ENCODE measurements around the gene KIR3DL2. TPM values are rescaled to one million over a fixed set of nuclear protein-coding genes. Genes with fewer than 3 reads are reported as not detected.
"Not testable (repeated sequence)": the region's sequence is repeated elsewhere in the genome, so short reads cannot be mapped to it uniquely, and the experiment has no call there.

Gene KIR3DL2
- not detected for total RNA-seq
- polyA plus RNA-seq, result under 1 TPM in 2 of 3 donors, not detected in 1; 0.03 to 0.15 TPM
- long read RNA-seq, donor 1, result 0 reads
- long read RNA-seq, donor 2, result 0 reads
- long read RNA-seq, donor 3, result 0 reads
- long read RNA-seq, donor 4, result 0 reads
- long read RNA-seq, donor 5, result 0 reads
- long read RNA-seq, donor 6, result 0 reads
- long read RNA-seq, donor 7, result 0 reads
- long read RNA-seq, donor 8, result 0 reads
- long read RNA-seq, donor 9, result 0 reads
- long read RNA-seq, donor 10, result 0 reads

- H3K36me3 ChIP-seq (replicated peaks in 1 of 2); H3K4me3 ChIP-seq; H3K27me3 ChIP-seq; intact Hi-C loops (cut with DNase I); H3K9me3 ChIP-seq (replicated peaks in 1 of 3); H3K27ac ChIP-seq; DNase-seq; H3K4me1 ChIP-seq (replicated peaks in 1 of 2): not testable (repeated sequence)
- 80 to 89% (median 82%) methylated on average over 16 of the region's 16 CpGs for WGBS, 4 donors
Observed at GRCh38 chr19:54850061-54850640, at the start of gene KIR3DL2. KIR3DL2 (plus strand) TSS chr19:54850443; CDS start chr19:54850476, 33 bp downstream.

GRCh38 chr19:54803410-54803809 lies 46.8 kb upstream of the KIR3DL2 start, which contains the start of gene KIR2DL4:
KIR2DL4 (plus strand) TSS chr19:54803610; CDS start chr19:54803652, 42 bp downstream.
- WGBS, 4 donors, result 78 to 87% (median 80%) methylated on average over 9 to 10 of the region's 10 CpGs
- Histone ChIP-seq H3K27me3 (no peaks in the 10 kb centered on the region), H3K36me3 (replicated peaks in 1 of 2) (no peaks in the 10 kb centered on the region), H3K4me3 (no peak within 1 kb of the TSS), H3K27ac (no peak within 1 kb of the TSS), H3K4me1 (replicated peaks in 1 of 2) (no peaks in the 10 kb centered on the region), H3K9me3 (replicated peaks in 1 of 3) (no peaks in the 10 kb centered on the region)
- intact Hi-C loops (cut with DNase I), result no loop called here
- DNase-seq, result no peak
- TF ChIP-seq CTCF (IDR thresholded peaks at IDR 0.05), result no peak
- TF ChIP-seq POLR2A (IDR thresholded peaks at IDR 0.05), result no peak

DNA sequence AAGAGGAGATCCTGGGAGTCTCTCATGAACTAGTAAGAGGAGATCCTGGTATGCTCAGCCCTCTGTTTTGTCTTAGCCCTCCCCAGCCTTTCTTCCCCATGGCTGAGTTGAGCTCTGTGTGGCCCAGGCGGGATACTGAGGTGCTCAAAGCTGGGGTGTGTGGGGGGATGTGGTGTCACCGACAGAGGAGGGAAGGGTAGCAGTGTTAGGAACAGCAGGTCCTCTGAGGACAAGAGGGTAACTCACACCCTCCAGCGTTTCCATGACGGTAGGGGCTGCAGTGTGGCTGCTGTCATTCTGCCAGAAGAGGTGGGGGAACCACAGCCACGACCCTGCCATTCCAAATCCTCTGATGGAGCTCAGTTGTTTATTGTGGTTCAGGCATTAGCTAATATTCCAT lies 46.1 kb upstream of the KIR3DL2 start:
- intact Hi-C loops (cut with DNase I), result no loop called here
- DNase-seq, result no peak

GRCh38 chr19:54804571-54804970 lies 45.7 kb upstream of the KIR3DL2 start:
- no peak overlapping the region for H3K4me3 ChIP-seq
- H3K9me3 ChIP-seq (replicated peaks in 1 of 3), result no peaks in the 10 kb centered on the region
- H3K36me3 ChIP-seq (replicated peaks in 1 of 2), result no peaks in the 10 kb centered on the region
- WGBS, 4 donors, result 82 to 93% (median 85%) methylated on average over 5 to 10 of the region's 10 CpGs
- DNase-seq, result no peak
- TF ChIP-seq CTCF (IDR thresholded peaks at IDR 0.05) (no peak), POLR2A (IDR thresholded peaks at IDR 0.05) (no peak)
- no peaks in the 10 kb centered on the region for H3K4me1 ChIP-seq (replicated peaks in 1 of 2)
- intact Hi-C loops (cut with DNase I), result no loop called here
- no peaks in the 10 kb centered on the region for H3K27me3 ChIP-seq
- no peak overlapping the region for H3K27ac ChIP-seq

More for the DNA sequence above, 46.1 kb upstream of the KIR3DL2 start:
- Histone ChIP-seq H3K27me3 (no peaks in the 10 kb centered on the region), H3K4me3 (no peak overlapping the region), H3K9me3 (replicated peaks in 1 of 3) (no peaks in the 10 kb centered on the region), H3K36me3 (replicated peaks in 1 of 2) (no peaks in the 10 kb centered on the region), H3K4me1 (replicated peaks in 1 of 2) (no peaks in the 10 kb centered on the region), H3K27ac (no peak overlapping the region)
- TF ChIP-seq CTCF (IDR thresholded peaks at IDR 0.05) (no peak), POLR2A (IDR thresholded peaks at IDR 0.05) (no peak)
- 52 to 82% (median 59%) methylated on average over 2 to 5 of the region's 5 CpGs for whole genome bisulfite sequencing, 4 donors
